GM18511 (cell line): ENCODE results near the gene SMNDC1.
"Not testable (repeated sequence)": the region's sequence is repeated elsewhere in the genome, so short reads cannot be mapped to it uniquely, and the experiment has no call there.

Experiments
- ATAC-seq: cut with Tn5 transposase; IDR thresholded peaks from one replicate; pipeline ENCODE4 v1.9.1; 2021; ENCODE audit warnings: mild to moderate bottlenecking, moderate library complexity; ENCODE audit not compliant: unreplicated experiment

SMNDC1 gene

GRCh38 chr10:110304780-110305421 lies at the start of gene SMNDC1:
Gene SMNDC1, minus strand, starts transcription at chr10:110304920. Its CDS starts 1,333 bp downstream, at chr10:110303587.
- peak; percentile 91 for ATAC-seq

GRCh38 chr10:110354322-110354766 lies 49.6 kb upstream of the SMNDC1 start:
- ATAC-seq: no peak

- no peak for ATAC-seq
Measured at GRCh38 chr10:110353244-110354119, 48.8 kb upstream of the SMNDC1 start.

- ATAC-seq: no peak
Measured at GRCh38 chr10:110352930-110353243, 48.2 kb upstream of the SMNDC1 start.

- no peak for ATAC-seq
Measured at GRCh38 chr10:110350812-110351211, 46.1 kb upstream of the SMNDC1 start.

GRCh38 chr10:110349831-110350230 lies 45.1 kb upstream of the SMNDC1 start:
- no peak for ATAC-seq

- ATAC-seq: no peak
Measured at GRCh38 chr10:110349386-110349785, 44.7 kb upstream of the SMNDC1 start.

- ATAC-seq: no peak
Measured at GRCh38 chr10:110348336-110348735, 43.6 kb upstream of the SMNDC1 start.

GRCh38 chr10:110346914-110347313 lies 42.2 kb upstream of the SMNDC1 start:
- ATAC-seq: no peak

GRCh38 chr10:110345286-110345685 lies 40.6 kb upstream of the SMNDC1 start:
- ATAC-seq: no peak

GRCh38 chr10:110344622-110345021 lies 39.9 kb upstream of the SMNDC1 start:
- ATAC-seq: no peak

- ATAC-seq: no peak
Measured at GRCh38 chr10:110343947-110344346, 39.2 kb upstream of the SMNDC1 start.

GRCh38 chr10:110340816-110341215 lies 36.1 kb upstream of the SMNDC1 start:
- ATAC-seq: no peak

- ATAC-seq: no peak
Measured at GRCh38 chr10:110340122-110340521, 35.4 kb upstream of the SMNDC1 start.

GRCh38 chr10:110337906-110338305 lies 33.2 kb upstream of the SMNDC1 start:
- no peak for ATAC-seq

GRCh38 chr10:110337401-110337800 lies 32.7 kb upstream of the SMNDC1 start:
- ATAC-seq: no peak

- ATAC-seq: no peak
Measured at GRCh38 chr10:110336111-110336721, 31.5 kb upstream of the SMNDC1 start.

GRCh38 chr10:110335314-110336064 lies 30.8 kb upstream of the SMNDC1 start:
- no peak for ATAC-seq

- no peak for ATAC-seq
Measured at GRCh38 chr10:110334061-110334656, 29.4 kb upstream of the SMNDC1 start.

GRCh38 chr10:110331226-110331795 lies 26.6 kb upstream of the SMNDC1 start:
- ATAC-seq: not testable (repeated sequence)
